ENCODE results near the gene PARD3.

PARD3 gene

GRCh38 chr10:34063592-34063991 lies 751.5 kb downstream of the PARD3 start:
- DNase-seq (ENCODE audit: low spot score), result no peak

- no peak for DNase-seq (ENCODE audit: low spot score)
Observed at GRCh38 chr10:34061841-34062240, 753.3 kb downstream of the PARD3 start.
